Bone marrow (tissue), 2 donors: ENCODE measurements around the gene KRTAP9-7.

Experiments
- DNase-seq, 2 donors: peaks; one replicate each; lab custom pipeline; 2025; lab: John Stamatoyannopoulos, UW

The KRTAP9-7 gene

GRCh38 chr17:41322094-41322902 lies 46.8 kb downstream of the KRTAP9-7 start:
- DNase-seq = peak in 1 of 2 donors; percentile 37

DNA sequence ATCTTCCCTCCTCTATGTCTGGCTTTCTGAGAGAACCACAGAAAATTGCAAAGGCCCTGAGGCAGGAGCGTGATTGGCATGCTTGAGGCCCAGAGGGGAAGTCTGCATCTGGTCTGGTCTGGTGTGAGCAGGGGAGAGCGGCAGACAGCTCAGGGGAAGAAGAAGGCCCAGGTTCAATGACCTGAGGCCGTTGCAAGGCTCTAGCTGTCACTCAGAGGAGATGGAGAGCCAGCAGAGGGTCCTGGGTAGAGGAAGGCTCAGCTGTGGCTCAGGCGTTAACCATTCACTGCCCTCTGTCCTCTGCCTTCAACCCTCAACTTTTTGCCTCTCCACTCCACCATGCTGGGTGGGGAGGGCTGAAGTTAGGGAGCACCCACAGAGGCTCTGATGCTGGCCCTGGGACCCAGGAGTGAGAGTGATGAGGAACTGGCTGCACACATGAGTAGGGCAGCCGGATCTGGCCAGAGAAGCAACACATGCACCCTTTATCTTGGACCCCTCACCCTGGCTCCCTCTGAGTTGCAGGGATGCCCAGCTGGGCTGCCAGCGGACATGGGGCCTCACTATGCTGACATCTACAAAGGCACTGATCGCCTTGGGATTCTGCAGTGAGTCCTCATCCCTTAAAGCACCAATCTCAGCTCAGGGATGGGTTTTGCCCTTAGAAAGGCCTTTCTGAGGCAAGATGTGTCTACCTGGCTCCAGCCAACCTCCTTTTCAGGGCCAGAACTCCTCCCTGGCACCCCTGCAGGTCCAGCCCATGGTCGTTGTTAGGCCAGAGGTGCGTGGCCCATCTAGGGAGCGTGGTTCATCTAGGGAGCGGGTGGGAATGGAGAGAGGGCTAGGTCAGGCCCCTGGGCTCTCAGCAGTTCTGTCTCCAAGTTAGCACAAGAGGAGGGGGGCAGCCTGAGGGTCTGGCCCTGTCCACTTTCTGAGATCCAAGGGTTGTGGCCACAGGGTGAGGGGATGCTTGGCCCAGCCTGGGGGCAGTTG lies 47.7 kb downstream of the KRTAP9-7 start:
- no peak for DNase-seq

GRCh38 chr17:41324180-41325075 lies 48.9 kb downstream of the KRTAP9-7 start:
- no peak for DNase-seq

DNA sequence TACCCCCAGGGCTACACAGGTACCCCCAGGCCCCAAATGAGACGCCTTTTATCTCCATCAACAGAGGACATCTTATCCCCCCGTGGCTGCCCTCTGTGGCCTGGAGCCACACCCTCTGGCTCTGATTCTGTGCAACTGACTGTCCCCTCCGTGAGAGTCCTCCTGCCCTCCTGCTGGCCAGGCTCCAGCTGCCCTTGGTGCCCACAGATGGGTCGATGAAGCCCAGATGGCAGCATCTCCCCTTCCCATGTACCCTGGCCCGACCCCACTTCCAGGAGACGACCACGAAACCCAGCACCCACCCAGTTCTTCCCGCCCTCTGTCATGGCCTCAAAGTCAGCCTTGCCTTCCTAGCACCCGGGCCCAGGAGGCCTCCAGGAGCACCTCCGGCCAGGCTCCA lies 49.6 kb downstream of the KRTAP9-7 start:
- DNase-seq = no peak

- DNase-seq = no peak
Measured at GRCh38 chr17:41325611-41326010, 50.1 kb downstream of the KRTAP9-7 start.
